ENCODE measurements around the gene PCSK4.
A peak's percentile ranks its signal among the peaks of the same experiment; 100 is the strongest.

Gene PCSK4

DNA sequence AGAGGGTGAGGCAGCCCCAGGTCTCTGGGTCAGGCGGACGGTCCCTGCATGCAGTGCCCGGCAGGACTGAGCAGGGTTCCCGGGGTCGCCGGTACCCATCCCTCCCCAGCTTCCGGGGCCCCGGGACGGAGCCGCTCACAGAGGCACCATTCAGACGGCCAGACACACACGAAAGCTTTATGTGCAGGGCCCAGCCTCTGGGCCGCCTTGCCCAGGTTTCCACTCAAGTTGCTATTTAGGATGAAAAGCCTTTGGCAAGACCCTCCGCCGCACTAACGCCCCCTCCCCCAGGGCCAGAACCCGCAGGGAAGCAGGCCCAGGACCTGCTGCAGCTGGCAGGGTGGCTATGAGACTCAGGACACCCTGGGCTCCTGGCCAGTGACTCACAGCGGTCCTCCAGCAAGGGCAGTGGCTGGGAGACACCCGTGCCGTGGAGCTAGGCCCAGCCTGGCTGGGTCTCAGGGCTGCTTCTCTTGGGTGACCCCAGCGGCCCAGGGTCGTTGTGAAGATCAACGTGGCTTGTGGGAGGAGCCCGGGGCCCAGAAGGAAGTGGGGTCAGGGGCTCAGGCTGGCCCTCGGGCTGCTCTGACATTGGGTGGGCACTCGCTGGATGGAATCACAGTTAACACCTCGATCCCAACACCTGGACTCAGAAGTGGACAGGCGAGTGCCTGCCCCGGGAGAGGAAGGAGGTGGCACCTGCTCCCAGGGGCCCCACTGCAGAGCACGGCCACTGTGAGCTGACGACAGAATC, 16.0 kb downstream of the PCSK4 start:
- H3K9me3 Mint-ChIP-seq: no peaks in the 10 kb centered on the region
- no peak overlapping the region for H3K4me3 Mint-ChIP-seq
- TF ChIP-seq, protein P1, sequence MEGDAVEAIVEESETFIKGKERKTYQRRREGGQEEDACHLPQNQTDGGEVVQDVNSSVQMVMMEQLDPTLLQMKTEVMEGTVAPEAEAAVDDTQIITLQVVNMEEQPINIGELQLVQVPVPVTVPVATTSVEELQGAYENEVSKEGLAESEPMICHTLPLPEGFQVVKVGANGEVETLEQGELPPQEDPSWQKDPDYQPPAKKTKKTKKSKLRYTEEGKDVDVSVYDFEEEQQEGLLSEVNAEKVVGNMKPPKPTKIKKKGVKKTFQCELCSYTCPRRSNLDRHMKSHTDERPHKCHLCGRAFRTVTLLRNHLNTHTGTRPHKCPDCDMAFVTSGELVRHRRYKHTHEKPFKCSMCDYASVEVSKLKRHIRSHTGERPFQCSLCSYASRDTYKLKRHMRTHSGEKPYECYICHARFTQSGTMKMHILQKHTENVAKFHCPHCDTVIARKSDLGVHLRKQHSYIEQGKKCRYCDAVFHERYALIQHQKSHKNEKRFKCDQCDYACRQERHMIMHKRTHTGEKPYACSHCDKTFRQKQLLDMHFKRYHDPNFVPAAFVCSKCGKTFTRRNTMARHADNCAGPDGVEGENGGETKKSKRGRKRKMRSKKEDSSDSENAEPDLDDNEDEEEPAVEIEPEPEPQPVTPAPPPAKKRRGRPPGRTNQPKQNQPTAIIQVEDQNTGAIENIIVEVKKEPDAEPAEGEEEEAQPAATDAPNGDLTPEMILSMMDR (IDR thresholded peaks at IDR 0.05; ENCODE audit: unreplicated experiment in 3 of 3): no peak

DNA sequence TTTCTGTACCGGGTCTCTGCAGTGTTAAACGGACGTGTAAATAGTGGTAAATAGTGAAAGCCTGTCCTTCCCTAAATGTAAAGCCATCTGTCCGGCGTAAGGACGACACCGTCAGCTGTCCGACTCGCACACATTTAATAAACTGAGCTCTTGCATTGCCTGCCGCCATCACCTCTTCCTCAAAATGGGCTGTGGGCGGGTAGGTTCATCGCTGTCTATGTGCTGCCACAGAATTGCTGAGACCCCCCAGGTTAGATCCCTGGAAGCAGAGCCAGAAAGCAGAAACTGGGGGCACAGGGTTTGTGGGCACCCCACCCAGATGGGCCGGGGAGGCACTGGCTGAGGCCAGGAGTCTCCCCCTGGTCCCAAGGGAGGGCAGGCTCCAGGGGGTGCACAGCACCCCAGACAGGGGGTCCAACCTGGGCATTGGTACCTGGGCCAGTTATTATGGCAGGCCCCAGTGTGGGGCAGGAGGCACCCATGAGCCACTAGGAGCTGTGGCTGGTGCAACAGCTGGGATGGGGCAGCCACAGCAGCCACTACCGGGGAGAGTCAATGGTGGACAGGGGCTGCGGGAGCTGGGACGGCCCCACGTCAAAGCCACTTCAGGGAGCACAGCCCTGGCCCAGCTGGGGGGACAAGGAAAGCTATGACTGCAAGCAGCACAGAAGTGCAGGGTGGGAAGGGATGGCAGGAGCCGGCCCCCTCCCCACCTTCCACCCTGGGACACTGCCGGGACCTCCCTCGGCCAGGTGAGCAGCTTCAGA, 16.9 kb downstream of the PCSK4 start:
- Mint-ChIP-seq H3K4me3 (peak overlapping the region in 2 of 3 experiments; percentile 30 to 41), H3K9me3 (no peaks in the 10 kb centered on the region), H3K27ac (no peak overlapping the region), H3K27me3 (ENCODE audit: low read depth) (peaks cover 61% of the 10 kb centered on the region), H3K4me1 (peaks cover 5% of the 10 kb centered on the region), H3K36me3 (ENCODE audit: low read depth) (no peaks in the 10 kb centered on the region)
- TF ChIP-seq, protein P1 (IDR thresholded peaks at IDR 0.05; ENCODE audit: unreplicated experiment in 3 of 3): no peak

More for the DNA sequence above, 16.0 kb downstream of the PCSK4 start:
- H3K27me3 Mint-ChIP-seq (ENCODE audit: low read depth): peaks cover 56% of the 10 kb centered on the region
- H3K27ac Mint-ChIP-seq: no peak overlapping the region
- no peaks in the 10 kb centered on the region for H3K36me3 Mint-ChIP-seq (ENCODE audit: low read depth)
- H3K4me1 Mint-ChIP-seq: peaks cover 8% of the 10 kb centered on the region

DNA sequence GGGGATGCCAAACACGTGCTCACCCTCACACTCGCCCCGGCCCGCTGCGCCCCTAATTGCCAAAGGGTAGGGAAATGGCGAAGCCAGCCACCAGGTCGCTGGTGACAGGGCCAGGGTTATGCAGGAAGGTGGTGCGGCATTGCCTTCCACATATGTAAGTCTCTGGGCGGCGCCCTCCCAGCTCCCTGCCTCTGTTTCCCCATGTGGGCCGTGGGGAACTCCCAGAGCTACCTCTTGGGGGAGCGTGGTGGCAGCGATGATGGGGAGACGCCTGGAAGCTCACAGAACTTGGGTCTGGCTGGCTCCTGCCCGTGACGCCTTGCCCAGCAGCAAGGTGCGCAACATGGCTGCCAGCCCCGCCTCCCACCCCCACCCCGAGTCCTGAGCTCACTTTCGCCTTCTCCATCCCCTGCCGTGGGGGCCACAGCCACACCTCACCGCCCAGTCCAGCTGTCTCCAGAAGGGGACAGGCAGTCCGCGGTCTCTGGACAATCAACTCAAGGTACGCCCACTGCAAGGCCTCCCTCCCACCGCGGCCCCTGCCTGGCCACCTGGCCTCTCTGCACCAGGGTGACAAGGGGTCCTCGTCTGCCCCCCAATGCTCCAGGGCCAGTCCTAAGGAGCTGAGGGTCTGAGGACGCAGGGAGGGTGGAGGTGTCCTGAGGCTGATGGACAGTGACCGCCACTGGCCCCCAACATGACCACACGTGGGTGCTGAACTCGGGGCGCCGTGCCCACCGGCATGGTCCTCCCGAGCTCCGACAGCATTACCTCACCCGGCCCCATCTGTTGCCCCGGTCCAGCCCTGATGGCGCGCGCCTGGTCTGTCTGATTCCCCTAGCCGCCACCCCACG, 17.7 kb downstream of the PCSK4 start:
- Mint-ChIP-seq H3K36me3 (ENCODE audit: low read depth) (no peaks in the 10 kb centered on the region), H3K9me3 (no peaks in the 10 kb centered on the region), H3K27me3 (ENCODE audit: low read depth) (peaks cover 62% of the 10 kb centered on the region), H3K27ac (no peak overlapping the region), H3K4me3 (no peak overlapping the region), H3K4me1 (peaks cover 5% of the 10 kb centered on the region)
- TF ChIP-seq, protein P1 (IDR thresholded peaks at IDR 0.05; ENCODE audit: unreplicated experiment in 3 of 3): no peak

DNA sequence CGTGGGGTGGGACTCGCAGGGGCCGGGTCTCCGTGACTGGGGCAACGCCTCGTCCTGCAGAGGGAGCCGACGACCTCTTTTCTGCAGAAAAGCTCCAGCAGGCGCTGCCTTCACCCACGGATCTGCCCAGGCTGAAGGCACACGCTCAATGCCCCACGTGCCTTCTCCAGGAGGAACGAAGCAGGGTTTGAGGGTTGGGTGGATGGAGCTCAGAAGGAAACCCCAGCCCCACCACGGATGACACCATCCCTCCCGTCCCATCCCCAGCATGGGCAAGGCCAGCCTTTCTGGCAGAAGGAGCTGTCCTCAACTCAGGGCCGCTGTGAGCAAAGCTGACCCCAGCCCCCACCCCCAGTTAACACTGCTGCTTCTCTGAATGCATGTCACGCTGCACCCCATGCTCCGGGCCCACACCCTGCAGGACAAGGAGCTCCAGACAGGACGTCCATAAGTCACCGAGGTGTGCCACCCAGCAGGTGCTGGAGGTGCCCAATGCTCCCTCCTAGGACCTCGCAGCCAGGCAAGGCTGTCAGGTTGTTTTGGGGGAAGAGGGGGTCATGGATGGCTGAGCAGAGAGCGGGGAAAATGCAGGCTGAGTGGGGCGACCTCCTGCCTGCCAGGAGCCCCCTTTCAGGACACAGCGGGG, 18.5 kb downstream of the PCSK4 start:
- Mint-ChIP-seq H3K9me3 (no peaks in the 10 kb centered on the region), H3K4me3 (no peak overlapping the region), H3K27me3 (ENCODE audit: low read depth) (peaks cover 58% of the 10 kb centered on the region), H3K36me3 (ENCODE audit: low read depth) (no peaks in the 10 kb centered on the region), H3K27ac (no peak overlapping the region), H3K4me1 (peaks cover 5% of the 10 kb centered on the region)
- TF ChIP-seq, protein P1 (IDR thresholded peaks at IDR 0.05; ENCODE audit: unreplicated experiment in 3 of 3): peak in 1 of 3 experiments; percentile 6

DNA sequence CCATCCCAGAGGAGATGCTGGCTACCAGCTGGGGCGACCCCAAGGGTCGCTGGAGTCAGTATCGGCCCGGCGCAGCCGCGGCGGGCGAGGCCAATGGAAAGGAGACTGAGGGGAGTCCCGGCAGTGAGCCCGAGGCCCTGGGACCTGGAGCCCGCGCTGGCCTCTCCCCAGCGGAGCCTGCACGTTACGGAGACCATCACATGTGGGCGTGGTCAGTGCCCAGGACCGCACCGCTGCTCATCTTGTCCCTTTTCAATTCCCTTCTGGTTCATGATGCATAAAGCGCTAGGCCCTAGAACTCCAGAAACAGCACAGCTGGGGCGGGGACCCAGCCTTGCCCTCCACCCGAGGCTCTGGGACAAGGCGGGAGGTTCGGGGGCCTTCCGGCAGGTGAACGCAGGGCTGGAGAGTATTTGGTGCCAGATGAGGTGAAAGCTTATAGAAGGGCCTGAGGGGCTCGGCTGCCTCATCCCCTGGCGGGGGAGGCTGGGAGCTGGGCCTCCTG, 19.1 kb downstream of the PCSK4 start:
- Mint-ChIP-seq H3K27me3 (ENCODE audit: low read depth) (peaks cover 57% of the 10 kb centered on the region), H3K4me1 (peaks cover 5% of the 10 kb centered on the region), H3K9me3 (no peaks in the 10 kb centered on the region), H3K4me3 (peak overlapping the region in 2 of 3 experiments; percentile 48 to 58), H3K36me3 (ENCODE audit: low read depth) (no peaks in the 10 kb centered on the region), H3K27ac (no peak overlapping the region)
- TF ChIP-seq, protein P1 (IDR thresholded peaks at IDR 0.05; ENCODE audit: unreplicated experiment in 3 of 3): peak in 1 of 3 experiments; percentile 26
